Endothelial cell of hepatic sinusoid (primary cell): ENCODE results near the gene JARID2.

Experiments used
- in situ Hi-C: cut with HindIII; loops from 2 replicates; pipeline ENCODE4 v1.10.0; 2017; ENCODE audit warnings: low sequenced_read_pairs

The JARID2 gene

GRCh38 chr6:15330174-15330944, 84.5 kb downstream of the JARID2 start:
- in situ Hi-C loops, result no loop called here

GRCh38 chr6:15331143-15331542, 85.3 kb downstream of the JARID2 start:
- in situ Hi-C loops, result no loop called here

GRCh38 chr6:15331629-15332251, 85.9 kb downstream of the JARID2 start:
- in situ Hi-C loops, result no loop called here

GRCh38 chr6:15332446-15332845, 86.6 kb downstream of the JARID2 start:
- in situ Hi-C loops, result no loop called here

GRCh38 chr6:15335385-15335784, 89.5 kb downstream of the JARID2 start:
- in situ Hi-C loops, result no loop called here

GRCh38 chr6:15335916-15336315, 90.0 kb downstream of the JARID2 start:
- in situ Hi-C loops, result no loop called here

GRCh38 chr6:15336900-15337560, 91.2 kb downstream of the JARID2 start:
- in situ Hi-C loops, result no loop called here

- in situ Hi-C loops, result no loop called here
Observed at GRCh38 chr6:15337582-15337981, 91.7 kb downstream of the JARID2 start.

- in situ Hi-C loops, result no loop called here
Observed at GRCh38 chr6:15338476-15338875, 92.6 kb downstream of the JARID2 start.

GRCh38 chr6:15339081-15339480, 93.2 kb downstream of the JARID2 start:
- in situ Hi-C loops, result no loop called here

- in situ Hi-C loops, result no loop called here
Observed at GRCh38 chr6:15340105-15340601, 94.3 kb downstream of the JARID2 start.

- in situ Hi-C loops, result no loop called here
Observed at GRCh38 chr6:15340775-15341174, 94.9 kb downstream of the JARID2 start.

GRCh38 chr6:15341311-15342001, 95.6 kb downstream of the JARID2 start:
- in situ Hi-C loops, result no loop called here

GRCh38 chr6:15342114-15342513, 96.2 kb downstream of the JARID2 start:
- in situ Hi-C loops, result no loop called here

- in situ Hi-C loops, result no loop called here
Observed at GRCh38 chr6:15343490-15344191, 97.8 kb downstream of the JARID2 start.

- in situ Hi-C loops, result no loop called here
Observed at GRCh38 chr6:15344192-15344519, 98.3 kb downstream of the JARID2 start.

- in situ Hi-C loops, result no loop called here
Observed at GRCh38 chr6:15344831-15345230, 99.0 kb downstream of the JARID2 start.

GRCh38 chr6:15346315-15346714, 100.4 kb downstream of the JARID2 start:
- in situ Hi-C loops, result no loop called here

GRCh38 chr6:15348528-15348927, 102.7 kb downstream of the JARID2 start:
- in situ Hi-C loops, result no loop called here

GRCh38 chr6:15349379-15349778, 103.5 kb downstream of the JARID2 start:
- in situ Hi-C loops, result no loop called here
